HG03565 (cell line): Measurements from ENCODE around the gene CCL16.
A peak's percentile ranks its signal among the peaks of the same experiment; 100 is the strongest.
"Not testable (repeated sequence)": the region's sequence is repeated elsewhere in the genome, so short reads cannot be mapped to it uniquely, and the experiment has no call there.

ENCODE experiments used
- ATAC-seq: cut with Tn5 transposase; IDR thresholded peaks from one replicate; pipeline ENCODE4 v1.9.1; 2021; ENCODE audit warnings: mild to moderate bottlenecking, moderate library complexity; ENCODE audit not compliant: unreplicated experiment

Gene CCL16

GRCh38 chr17:35942588-35943186 is 38.6 kb downstream of the CCL16 start:
- no peak for ATAC-seq

GRCh38 chr17:35938492-35938891 is 42.8 kb downstream of the CCL16 start:
- not testable (repeated sequence) for ATAC-seq

DNA sequence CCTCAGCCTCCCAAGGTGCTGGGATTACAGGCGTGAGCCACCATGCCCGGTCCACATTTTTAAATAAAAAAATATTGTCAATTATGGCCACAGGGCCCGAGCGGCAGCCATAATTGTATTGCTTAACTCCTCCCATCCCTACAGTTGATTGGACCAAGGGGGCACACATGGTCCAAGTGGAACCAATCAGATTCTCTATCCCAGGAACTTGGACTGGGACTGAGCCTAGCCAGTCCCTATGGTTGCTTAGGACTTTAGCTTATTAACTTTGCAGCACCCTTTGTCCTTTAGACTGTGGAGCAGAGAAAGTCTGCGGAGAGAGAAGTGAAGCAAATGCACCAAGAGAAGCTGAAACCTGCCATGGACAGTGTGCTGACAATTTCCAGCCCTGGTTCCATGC is 45.2 kb downstream of the CCL16 start:
- ATAC-seq, result no peak

DNA sequence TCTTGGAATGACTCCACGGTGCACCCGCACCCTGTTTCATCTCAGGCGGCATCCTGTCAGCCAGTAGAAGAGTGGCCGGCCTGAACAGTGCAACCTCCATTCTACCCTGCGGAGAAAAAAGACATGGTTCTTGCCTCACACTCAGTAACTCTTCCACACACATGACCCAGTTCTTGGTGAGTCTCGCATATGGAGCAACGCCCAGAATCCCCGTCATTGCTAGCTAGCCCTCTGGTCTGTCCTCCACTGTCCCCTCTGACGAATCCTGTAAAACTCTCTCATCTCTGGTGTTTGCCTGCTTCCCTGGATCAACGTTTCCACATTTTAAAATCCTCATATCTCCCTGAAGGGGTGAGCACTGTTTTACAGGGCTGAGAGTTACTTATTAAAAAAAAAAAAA is 46.5 kb downstream of the CCL16 start:
- ATAC-seq, result no peak

GRCh38 chr17:35932586-35932985 is 48.7 kb downstream of the CCL16 start:
- no peak for ATAC-seq

- no peak for ATAC-seq
These were observed 49.4 kb downstream of the CCL16 start for GRCh38 chr17:35931794-35932425.

GRCh38 chr17:35930211-35931065 is 50.9 kb downstream of the CCL16 start, which contains the start of gene RDM1:
Gene RDM1 (minus strand): TSS chr17:35930773. CDS start chr17:35930727, 46 bp downstream.
- ATAC-seq, result peak; percentile 59

GRCh38 chr17:35927714-35928113 is 53.6 kb downstream of the CCL16 start:
- no peak for ATAC-seq
